ENCODE measurements around the gene GPHB5.

- no peak for TF ChIP-seq CTCF (IDR thresholded peaks at IDR 0.05 in 4 of 5, conservative IDR thresholded peaks at IDR 0.05 in 1 of 5)
- TF ChIP-seq POLR2A (IDR thresholded peaks at IDR 0.05): no peak
These were observed 25.6 kb upstream of the GPHB5 start for GRCh38 chr14:63344336-63344735.

All from gastrocnemius medialis (tissue), 4 donors.